GM23248 (cell line): ENCODE data around the gene PTPRE.

ENCODE experiments used
- EZH2 ChIP-seq: fragments of 200-600 bp; sonication (generic); IDR thresholded peaks from 2 replicates; pipeline ENCODE4 v1.6.1; 2018; ENCODE audit warnings: antibody characterized with exemption, mild to moderate bottlenecking; ENCODE audit not compliant: insufficient read depth, poor library complexity, severe bottlenecking
- EZH2phosphoT487 ChIP-seq: fragments of 200-600 bp; sonication (generic); IDR thresholded peaks from 2 replicates; pipeline ENCODE4 v1.6.1; 2018; ENCODE audit warnings: antibody characterized with exemption, moderate library complexity, mild to moderate bottlenecking, low read depth; ENCODE audit not compliant: insufficient read depth

DNA sequence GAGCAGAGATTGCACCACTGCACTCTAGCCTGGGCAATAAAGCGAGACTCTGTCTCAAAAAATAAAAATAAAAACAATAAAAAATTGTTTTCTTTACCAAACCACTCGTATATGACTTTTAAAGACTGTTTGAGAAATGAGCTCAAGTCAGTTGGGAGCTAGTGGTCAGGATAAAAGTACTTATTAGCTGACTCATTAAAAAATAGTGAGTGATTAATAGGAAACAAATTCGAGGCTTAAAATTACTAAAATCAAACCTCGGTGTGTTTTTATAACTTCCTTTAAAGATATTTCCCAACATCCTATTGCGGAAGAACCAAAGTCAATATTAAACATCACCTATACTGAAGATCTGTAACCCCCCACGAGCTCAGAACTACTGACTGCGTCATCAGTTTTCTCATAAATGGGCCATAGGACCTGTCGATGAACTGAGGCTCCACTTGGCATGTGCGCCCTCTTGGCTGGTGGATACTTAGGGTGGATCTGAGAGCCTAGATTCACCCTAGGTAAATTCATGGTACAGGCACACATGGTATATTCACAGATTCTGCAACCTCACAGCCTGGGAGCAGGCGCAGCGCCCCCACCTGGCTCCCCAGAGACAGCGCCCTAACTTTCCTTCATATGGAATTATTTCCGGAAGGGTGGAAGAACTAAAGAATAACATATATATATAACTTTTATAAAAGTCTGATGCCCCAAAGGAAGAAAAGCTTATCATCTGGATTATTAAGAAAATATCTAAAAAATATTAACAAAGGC lies 210.1 kb downstream of the PTPRE start:
- TF ChIP-seq EZH2 (no peak), EZH2phosphoT487 (no peak)
